Tibial nerve (tissue), 4 donors: Measurements from ENCODE around the gene BBC3. TPM values are rescaled to one million over a fixed set of nuclear protein-coding genes. Genes with fewer than 3 reads are reported as not detected.

Experiments
- DNase-seq, 2 donors: peaks; one replicate each; pipeline ENCODE4 v3.0.0-alpha.2; 2019; ENCODE audit warnings: low spot score in 2 of 2
- H3K27ac ChIP-seq, 4 donors: fragments of 200-600 bp; sonication (generic) in 3 of 4; one replicate each; pipeline ENCODE4 v1.5.1; 2017 to 2019; ENCODE audit warnings: mild to moderate bottlenecking in 1 of 4
- H3K27me3 ChIP-seq, 2 donors: fragments of 200-600 bp; sonication (generic) in 1 of 2; one replicate each; pipeline versions ENCODE4 v1.5.1 to v1.6.0; 2017 to 2019
- H3K36me3 ChIP-seq, 3 donors: fragments of 200-600 bp; sonication (generic); one replicate each; pipeline ENCODE4 v1.5.1; 2018 to 2019
- H3K4me1 ChIP-seq, 4 donors: fragments of 200-600 bp; sonication (generic) in 3 of 4; one replicate each; pipeline ENCODE4 v1.5.1; 2017 to 2019
- H3K4me3 ChIP-seq, 4 donors: fragments of 200-600 bp; sonication (generic) in 3 of 4; one replicate each; pipeline ENCODE4 v1.5.1; 2017 to 2019; ENCODE audit warnings: mild to moderate bottlenecking in 1 of 4, moderate library complexity in 1 of 4
- H3K9me3 ChIP-seq, 4 donors: fragments of 200-600 bp; sonication (generic) in 3 of 4; one replicate each; pipeline ENCODE4 v1.5.1; 2017 to 2019
- CTCF ChIP-seq, 5 experiments: fragments of 200-600 bp in 3 of 5; fragments of 450-650 bp in 2 of 5; sonication (generic) in 3 of 5; IDR thresholded peaks; one replicate each; pipeline ENCODE4 v1.5.1; 2016 to 2019; ENCODE audit warnings: antibody characterized with exemption in 5 of 5, mild to moderate bottlenecking in 3 of 5, moderate library complexity in 2 of 5
- EP300 ChIP-seq, 2 donors: sonication (generic); formaldehyde crosslinking; IDR thresholded peaks; one replicate each; pipeline ENCODE4 v1.6.1; 2017; ENCODE audit warnings: antibody characterized with exemption in 2 of 2, mild to moderate bottlenecking in 1 of 2
- POLR2A ChIP-seq, 2 donors: fragments of 450-650 bp; IDR thresholded peaks; one replicate each; pipeline ENCODE4 v1.6.1; 2017; ENCODE audit warnings: antibody characterized with exemption in 2 of 2, mild to moderate bottlenecking in 2 of 2, moderate library complexity in 2 of 2
- WGBS, 2 donors: methylation state at CpG; one replicate each; pipeline ENCODE4 v1.1.5; 2018; 5-methylcytosine and 5-hydroxymethylcytosine counted together
- total RNA-seq, 4 donors: library from RNA; depleted of rRNA; stranded (reverse); fragments of >200 nt; gene quantifications; one replicate each; pipeline ENCODE4 v1.1.0, GENCODE V29; 2016

Gene BBC3
- total RNA-seq, 4 donors from 2014 or later, result 2.8 to 11.0 (median 6.3) TPM

DNA sequence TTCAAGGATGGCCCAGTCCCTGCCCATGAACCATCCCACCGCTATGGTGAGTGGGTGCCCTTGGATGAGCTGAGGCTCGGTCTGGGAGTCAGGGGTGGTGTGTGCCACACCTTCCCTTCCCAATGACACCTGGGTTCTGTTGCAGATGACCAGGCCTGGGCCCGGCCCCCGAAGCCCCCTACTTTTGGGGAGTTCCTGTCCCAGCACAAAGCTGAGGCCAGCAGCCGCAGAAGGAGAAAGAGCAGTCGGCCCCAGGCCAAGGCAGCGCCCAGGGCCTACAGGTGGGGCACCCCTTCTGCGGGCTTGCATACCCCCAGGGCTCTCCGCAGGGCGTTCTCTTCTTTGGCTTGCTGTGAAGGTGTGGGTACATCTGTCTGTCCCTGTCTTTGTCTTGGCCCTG is 39.4 kb upstream of the BBC3 start:
- Histone ChIP-seq H3K4me1 (peaks cover 0 to 22% (median 8%) of the 10 kb centered on the region in 4 donors), H3K9me3 (no peaks in the 10 kb centered on the region), H3K4me3 (no peak overlapping the region), H3K27me3 (no peaks in the 10 kb centered on the region), H3K27ac (no peak overlapping the region), H3K36me3 (peaks cover 4 to 66% (median 11%) of the 10 kb centered on the region in 3 donors)
- no peak for DNase-seq
- WGBS, 2 donors, result 93% methylated on average over 10 of the region's 10 CpGs
- TF ChIP-seq CTCF (IDR thresholded peaks at IDR 0.05), result no peak

DNA sequence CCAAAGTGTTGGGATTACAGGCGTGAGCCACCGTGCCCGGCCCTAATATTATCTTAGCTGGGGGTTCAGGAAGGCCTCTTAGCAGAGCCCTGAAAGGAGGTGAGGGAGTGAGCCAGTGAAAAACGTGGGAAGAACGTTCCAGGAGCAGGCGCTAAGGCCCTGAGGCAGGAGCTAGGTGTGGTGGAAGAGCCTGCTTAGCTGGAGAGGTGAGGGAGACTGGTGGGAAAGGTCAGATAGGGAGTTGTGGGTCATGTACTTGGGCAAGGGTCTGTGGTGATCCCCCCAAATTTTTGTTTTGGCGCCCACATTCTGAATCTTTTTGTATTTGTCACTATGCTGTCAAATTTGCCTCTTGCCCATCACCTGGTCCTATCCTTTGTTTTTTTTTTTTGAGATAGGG is 38.6 kb upstream of the BBC3 start:
- no peak for DNase-seq
- peaks cover 0 to 16% (median 5%) of the 10 kb centered on the region in 4 donors for H3K4me1 ChIP-seq
- no peak overlapping the region for H3K27ac ChIP-seq
- H3K36me3 ChIP-seq, result peaks cover 6 to 74% (median 19%) of the 10 kb centered on the region in 3 donors
- no peaks in the 10 kb centered on the region for H3K27me3 ChIP-seq
- H3K4me3 ChIP-seq, result no peak overlapping the region
- TF ChIP-seq EP300 (IDR thresholded peaks at IDR 0.05) (no peak), POLR2A (IDR thresholded peaks at IDR 0.05) (no peak), CTCF (IDR thresholded peaks at IDR 0.05) (no peak)
- no peaks in the 10 kb centered on the region for H3K9me3 ChIP-seq
- WGBS, 2 donors, result 90 to 91% methylated on average over 7 of the region's 7 CpGs

DNA sequence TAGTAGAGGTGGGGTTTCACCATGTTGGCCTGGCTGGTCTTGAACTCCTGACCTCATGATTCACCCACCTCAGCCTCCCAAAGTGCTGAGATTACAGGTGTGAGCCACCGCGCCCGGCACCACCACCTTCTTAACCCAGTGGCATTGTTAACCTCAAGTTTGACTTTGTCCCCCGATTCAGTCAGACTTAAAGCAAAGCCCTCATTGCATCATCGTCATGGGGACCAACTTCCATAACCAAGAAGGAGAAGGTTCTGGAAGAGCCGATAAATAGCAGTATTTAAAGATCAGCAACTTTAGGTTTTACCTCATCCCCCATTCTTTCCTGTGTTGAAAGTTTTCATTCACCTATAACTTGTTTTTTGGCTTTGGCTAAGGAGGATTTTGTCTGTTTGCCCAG is 37.0 kb upstream of the BBC3 start:
- peaks cover 6 to 89% (median 25%) of the 10 kb centered on the region in 3 donors for H3K36me3 ChIP-seq
- 92 to 99% methylated on average over 6 of the region's 6 CpGs for WGBS, 2 donors

DNA sequence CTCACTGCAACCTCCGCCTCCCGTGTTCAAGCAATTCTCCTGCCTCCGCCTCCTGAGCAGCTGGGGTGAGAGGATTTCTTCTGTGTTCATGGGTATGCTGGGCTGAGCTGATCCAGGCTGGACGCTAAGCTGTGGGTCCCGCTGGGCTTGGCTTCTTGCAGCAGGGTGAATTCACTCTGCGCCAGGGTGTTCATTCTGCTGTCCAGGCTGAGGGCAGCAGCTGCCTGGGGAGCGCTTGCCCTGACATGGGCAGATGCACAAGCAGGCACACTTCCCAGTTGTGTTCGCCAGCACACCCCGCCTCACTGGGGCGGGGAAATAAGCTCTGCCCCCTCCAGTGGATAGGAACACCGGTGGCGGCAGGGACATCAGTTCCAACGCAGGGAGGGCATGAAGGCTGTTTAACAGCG is 36.4 kb upstream of the BBC3 start:
- peaks cover 0 to 8% (median 1%) of the 10 kb centered on the region in 4 donors for H3K4me1 ChIP-seq
- no peaks in the 10 kb centered on the region for H3K27me3 ChIP-seq
- no peak overlapping the region for H3K4me3 ChIP-seq
- no peak for DNase-seq
- WGBS, 2 donors, result 86% methylated on average over 13 to 14 of the region's 14 CpGs
- H3K9me3 ChIP-seq, result no peaks in the 10 kb centered on the region
- H3K36me3 ChIP-seq, result peaks cover 6 to 96% (median 25%) of the 10 kb centered on the region in 3 donors
- H3K27ac ChIP-seq, result no peak overlapping the region
- TF ChIP-seq POLR2A (IDR thresholded peaks at IDR 0.05), result no peak
- no peak for TF ChIP-seq EP300 (IDR thresholded peaks at IDR 0.05)
- no peak for TF ChIP-seq CTCF (IDR thresholded peaks at IDR 0.05)

More for the DNA sequence above, 37.0 kb upstream of the BBC3 start:
- H3K27me3 ChIP-seq, result no peaks in the 10 kb centered on the region
- H3K4me1 ChIP-seq, result peaks cover 0 to 14% (median 5%) of the 10 kb centered on the region in 4 donors
- no peaks in the 10 kb centered on the region for H3K9me3 ChIP-seq
- no peak for TF ChIP-seq POLR2A (IDR thresholded peaks at IDR 0.05)
- TF ChIP-seq EP300 (IDR thresholded peaks at IDR 0.05), result no peak
- no peak for TF ChIP-seq CTCF (IDR thresholded peaks at IDR 0.05)
- no peak for DNase-seq
- H3K27ac ChIP-seq, result no peak overlapping the region
- no peak overlapping the region for H3K4me3 ChIP-seq

- H3K36me3 ChIP-seq, result peaks cover 6 to 99% (median 25%) of the 10 kb centered on the region in 3 donors
- H3K27ac ChIP-seq, result no peak overlapping the region
- no peak overlapping the region for H3K4me3 ChIP-seq
- no peak for TF ChIP-seq CTCF (IDR thresholded peaks at IDR 0.05)
- TF ChIP-seq POLR2A (IDR thresholded peaks at IDR 0.05), result no peak
- TF ChIP-seq EP300 (IDR thresholded peaks at IDR 0.05), result no peak
- H3K4me1 ChIP-seq, result no peaks in the 10 kb centered on the region
- DNase-seq, result no peak
- H3K9me3 ChIP-seq, result no peaks in the 10 kb centered on the region
- WGBS, 2 donors, result 94% methylated on average over 21 of the region's 21 CpGs
- no peaks in the 10 kb centered on the region for H3K27me3 ChIP-seq
These were observed 35.5 kb upstream of the BBC3 start for GRCh38 chr19:47266401-47266941.
